Skin epidermis (tissue), 12 donors: Measurements from ENCODE around the gene CRNKL1.
A peak's percentile ranks its signal among the peaks of the same experiment; 100 is the strongest.

Source experiments
- H3K27ac ChIP-seq, 21 experiments: fragments of 200-600 bp; sonication (generic) in 11 of 21; one replicate each; pipeline ENCODE4 v1.5.0; 2020; ENCODE audit warnings: mild to moderate bottlenecking in 3 of 21, inconsistent platforms in 2 of 21, moderate library complexity in 2 of 21
- H3K4me3 ChIP-seq, 7 experiments: fragments of 200-600 bp; sonication (generic) in 2 of 7; one replicate each; pipeline ENCODE4 v1.5.0; 2020; ENCODE audit warnings: inconsistent platforms in 2 of 7, mild to moderate bottlenecking in 2 of 7, moderate library complexity in 1 of 7

Gene CRNKL1

DNA sequence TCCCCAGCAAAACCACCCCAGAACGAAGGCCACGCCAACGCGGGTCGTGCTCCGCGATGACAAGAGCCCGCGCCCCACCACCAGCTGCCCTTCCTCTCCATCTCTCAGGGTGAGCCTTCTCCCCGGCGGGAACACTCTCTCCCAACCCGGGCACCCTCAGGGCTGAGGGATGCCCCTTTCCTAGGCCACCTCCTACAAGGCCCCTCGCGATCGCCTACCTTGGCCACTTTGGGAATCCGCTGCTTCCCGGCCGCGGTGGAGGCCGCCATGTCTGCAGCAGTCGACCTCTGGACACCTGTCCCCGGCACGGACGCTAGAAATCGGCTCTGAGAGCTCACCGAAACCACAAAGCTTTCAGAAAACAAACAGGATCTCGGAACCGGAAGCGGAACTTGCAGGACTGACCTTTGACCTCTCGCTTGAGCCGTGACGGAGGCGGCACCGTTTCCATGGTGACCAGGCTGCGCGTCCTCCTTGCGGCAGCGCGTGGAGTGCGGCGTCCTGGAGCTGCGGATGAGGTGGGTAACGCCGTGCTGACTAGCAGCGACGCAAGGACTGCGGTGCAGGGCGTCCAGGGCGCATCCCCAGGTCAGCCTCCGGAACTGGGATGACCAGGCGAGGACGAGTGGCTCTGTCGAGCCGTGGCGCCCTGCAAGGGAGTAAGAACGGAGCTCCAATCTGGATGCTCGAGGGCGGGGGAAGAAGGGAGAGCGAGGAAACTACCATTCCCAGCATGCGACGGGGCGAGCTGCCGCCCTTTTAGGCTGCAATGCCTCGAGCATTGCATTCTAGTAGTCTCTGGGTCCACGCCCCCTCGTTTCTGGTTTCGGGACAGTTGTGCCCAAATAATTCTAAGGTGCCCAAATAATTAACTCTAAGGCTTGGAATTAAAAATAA, at the start of gene CRNKL1, which contains the start of gene CFAP61:
Gene CRNKL1, minus strand, starts transcription at position 393 of the 897 bp plus-strand sequence. Its CDS starts 124 bp downstream, at position 269.
Gene CFAP61, plus strand, starts transcription at position 459 of the 897 bp plus-strand sequence. CDS start 4,122 bp downstream, outside the sequence.
- Histone ChIP-seq H3K27ac (peak within 1 kb of the TSS; percentile 33 to 94 (median 90)), H3K4me3 (peak within 1 kb of the TSS; percentile 61 to 99 (median 83))

DNA sequence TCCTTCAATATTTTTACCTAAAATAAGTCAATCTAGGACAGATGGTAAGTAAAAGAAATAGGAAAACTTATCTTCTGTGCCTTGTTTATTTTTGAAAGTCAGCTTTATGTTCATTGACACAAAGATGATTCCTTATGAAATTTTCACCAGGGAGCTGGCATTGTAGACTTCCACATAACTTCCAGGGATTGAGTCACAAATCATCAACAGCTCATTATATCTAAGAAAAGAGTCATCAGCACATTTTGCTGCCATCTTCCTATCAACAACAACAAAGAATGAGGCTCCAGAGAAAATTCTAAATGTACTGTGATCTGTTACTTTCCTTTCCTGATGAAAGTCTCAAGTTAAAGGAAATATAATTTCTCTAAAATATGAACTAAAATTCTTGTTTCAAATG, 48.6 kb upstream of the CRNKL1 start:
- Histone ChIP-seq H3K4me3 (no peak overlapping the region), H3K27ac (no peak overlapping the region)

- Histone ChIP-seq H3K27ac (no peak overlapping the region), H3K4me3 (no peak overlapping the region)
These were observed 44.2 kb upstream of the CRNKL1 start for GRCh38 chr20:20096421-20096820.

GRCh38 chr20:20095114-20095872, 43.0 kb upstream of the CRNKL1 start:
- Histone ChIP-seq H3K4me3 (no peak overlapping the region), H3K27ac (no peak overlapping the region)

DNA sequence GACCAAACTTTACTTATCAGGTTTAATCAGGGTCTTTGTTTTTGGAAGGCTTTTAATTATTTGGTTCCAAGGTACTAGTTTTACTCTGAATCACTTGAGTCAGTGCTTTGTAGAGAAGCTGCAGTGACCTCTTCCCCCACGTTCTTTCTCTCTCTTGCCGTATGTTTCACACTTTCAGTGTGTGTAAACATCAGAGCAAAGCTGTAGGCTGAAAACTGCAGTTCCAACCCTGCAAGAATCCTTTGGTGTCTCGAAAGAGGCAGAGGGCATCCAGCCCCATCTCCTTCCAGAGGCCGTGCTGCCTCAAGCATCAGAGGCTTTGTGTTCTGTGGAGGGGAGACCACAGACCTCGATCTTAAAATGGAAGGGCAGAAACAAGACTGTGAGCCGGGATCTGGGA, 42.1 kb upstream of the CRNKL1 start:
- Histone ChIP-seq H3K27ac (no peak overlapping the region), H3K4me3 (no peak overlapping the region)

GRCh38 chr20:20092827-20093226, 40.6 kb upstream of the CRNKL1 start:
- H3K27ac ChIP-seq, result no peak overlapping the region
- no peak overlapping the region for H3K4me3 ChIP-seq

- Histone ChIP-seq H3K27ac (no peak overlapping the region), H3K4me3 (no peak overlapping the region)
These were observed 37.7 kb upstream of the CRNKL1 start for GRCh38 chr20:20089939-20090338.

GRCh38 chr20:20089018-20089417, 36.8 kb upstream of the CRNKL1 start:
- Histone ChIP-seq H3K4me3 (no peak overlapping the region), H3K27ac (no peak overlapping the region)

GRCh38 chr20:20085812-20086211, 33.5 kb upstream of the CRNKL1 start:
- H3K4me3 ChIP-seq, result no peak overlapping the region
- H3K27ac ChIP-seq, result no peak overlapping the region

DNA sequence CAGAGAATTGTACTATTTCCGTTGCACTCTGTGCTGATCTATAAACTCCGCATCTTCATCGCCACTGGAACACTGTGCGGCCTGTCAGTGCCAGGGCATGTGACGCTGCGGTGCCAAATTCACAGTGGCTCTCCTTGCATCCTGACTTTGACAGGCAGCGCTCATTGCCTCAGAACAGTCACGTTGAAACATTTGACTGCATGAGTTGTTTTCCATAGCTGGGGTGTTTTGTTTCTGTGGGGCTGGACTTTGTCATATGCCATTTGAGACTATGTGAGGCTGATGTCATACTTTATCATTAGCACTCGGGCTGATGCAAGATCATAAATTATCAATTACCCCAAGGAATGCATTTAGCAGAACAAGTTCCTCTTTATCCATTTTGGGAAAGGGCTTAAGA, 32.8 kb upstream of the CRNKL1 start:
- H3K27ac ChIP-seq, result no peak overlapping the region
- no peak overlapping the region for H3K4me3 ChIP-seq

GRCh38 chr20:20084296-20084752, 32.1 kb upstream of the CRNKL1 start:
- Histone ChIP-seq H3K4me3 (no peak overlapping the region), H3K27ac (peak overlapping the region in 1 of 21 experiments; percentile 49)

DNA sequence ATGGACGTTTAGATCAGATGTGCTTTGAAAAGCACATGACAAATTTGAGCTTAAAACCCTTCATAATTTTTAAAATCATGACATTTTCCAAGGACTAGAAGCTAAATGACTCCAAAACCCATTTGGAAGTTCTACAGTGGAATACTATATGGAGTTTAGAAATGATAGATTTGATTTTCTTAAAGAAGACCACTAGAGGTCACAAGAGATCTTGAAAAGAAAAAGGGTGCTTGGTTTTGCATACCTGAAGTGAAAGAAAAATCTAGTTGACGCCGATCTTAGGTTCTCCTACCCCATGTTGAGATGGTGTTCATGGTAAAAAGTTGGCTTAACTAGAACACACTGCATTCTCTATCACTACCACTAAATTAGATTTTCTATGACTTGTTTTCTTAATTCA, 31.5 kb upstream of the CRNKL1 start:
- Histone ChIP-seq H3K27ac (no peak overlapping the region), H3K4me3 (no peak overlapping the region)

DNA sequence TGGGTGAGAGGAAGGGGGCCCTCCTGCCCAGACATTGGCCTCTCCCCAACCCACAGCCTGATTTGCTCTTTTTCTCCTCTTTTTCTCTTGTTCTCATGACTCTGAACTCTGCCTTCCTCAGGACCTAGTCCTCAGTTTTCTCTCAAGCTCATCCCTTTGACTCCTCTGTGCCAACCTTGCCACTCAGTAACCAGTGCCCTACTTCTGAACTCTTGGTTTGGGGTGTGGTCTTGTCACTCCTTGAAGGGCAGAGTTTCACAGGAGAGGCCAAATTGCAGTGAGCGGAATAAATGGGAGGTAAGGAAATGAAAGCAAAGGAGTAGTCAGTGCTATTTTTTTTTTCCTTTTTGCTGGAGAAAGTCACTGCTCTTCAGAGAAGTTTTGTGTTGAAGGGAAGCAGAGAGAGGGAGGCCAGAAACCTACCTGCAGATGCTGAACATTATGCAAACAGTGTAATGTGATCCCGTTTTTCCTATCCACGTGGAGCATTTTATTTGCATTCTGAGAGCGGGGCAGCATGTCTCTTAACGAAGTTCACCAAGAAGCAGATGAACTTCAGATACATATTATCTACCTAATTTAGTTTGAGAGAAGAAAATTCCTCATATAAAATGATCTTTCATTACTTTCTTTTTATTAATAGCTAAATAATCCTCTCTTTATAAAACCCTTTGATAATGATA, 27.0 kb upstream of the CRNKL1 start:
- Histone ChIP-seq H3K27ac (no peak overlapping the region), H3K4me3 (no peak overlapping the region)

DNA sequence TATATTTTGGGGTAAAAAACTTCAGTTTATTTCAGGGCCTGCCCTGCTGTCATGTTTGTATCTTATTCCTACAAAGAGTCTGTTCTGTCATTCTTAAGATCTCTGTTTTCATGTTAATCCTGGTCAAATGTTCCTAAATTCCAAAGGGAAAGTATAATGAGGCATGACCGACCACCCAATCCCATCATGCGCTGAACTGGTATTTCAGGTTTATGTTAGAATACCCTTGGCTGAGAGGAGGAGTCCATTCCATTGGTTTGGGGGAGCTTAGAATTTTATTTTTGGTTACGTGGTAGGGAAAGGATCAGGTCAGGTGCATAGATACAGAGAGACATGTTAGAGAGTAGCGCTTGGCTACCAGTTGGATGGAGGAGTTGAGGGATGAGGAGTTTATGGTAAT, 25.8 kb upstream of the CRNKL1 start:
- Histone ChIP-seq H3K27ac (no peak overlapping the region), H3K4me3 (no peak overlapping the region)

DNA sequence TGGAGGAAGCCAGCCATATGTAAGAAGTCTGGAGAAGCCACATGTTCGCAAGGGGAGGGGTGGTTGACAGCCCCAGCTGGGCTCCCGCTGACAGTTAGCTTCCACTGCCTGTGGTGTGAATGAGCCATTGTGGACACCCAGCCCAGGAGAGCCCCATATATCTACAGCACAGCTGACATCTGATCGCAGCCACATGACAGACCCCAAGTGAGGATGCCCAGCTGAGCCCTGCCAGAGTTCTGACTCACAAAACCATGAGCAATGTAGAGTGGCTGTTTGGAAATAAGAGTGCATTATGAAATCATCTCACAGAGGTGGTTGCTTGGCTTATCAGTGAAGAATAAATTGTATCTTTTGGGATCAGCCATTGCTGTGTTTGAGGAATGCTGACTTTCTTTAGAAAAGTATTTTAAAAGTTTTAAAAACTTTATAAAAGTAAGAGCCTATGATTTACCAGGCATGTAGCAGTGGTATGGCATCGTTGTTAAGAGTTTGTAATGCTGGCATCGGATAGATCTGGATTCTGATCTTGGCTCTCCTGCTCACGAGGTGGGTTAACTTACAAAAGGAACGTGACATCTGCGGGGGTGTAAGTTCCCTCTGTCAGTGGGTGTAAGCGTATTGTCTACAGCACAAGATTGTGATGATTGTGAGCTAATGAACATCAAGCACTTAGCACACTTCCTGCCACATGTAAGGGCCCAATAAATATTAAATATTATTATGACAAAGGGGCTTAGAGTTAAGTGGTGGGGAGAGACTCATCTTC, 24.2 kb upstream of the CRNKL1 start:
- H3K27ac ChIP-seq, result no peak overlapping the region
- no peak overlapping the region for H3K4me3 ChIP-seq

DNA sequence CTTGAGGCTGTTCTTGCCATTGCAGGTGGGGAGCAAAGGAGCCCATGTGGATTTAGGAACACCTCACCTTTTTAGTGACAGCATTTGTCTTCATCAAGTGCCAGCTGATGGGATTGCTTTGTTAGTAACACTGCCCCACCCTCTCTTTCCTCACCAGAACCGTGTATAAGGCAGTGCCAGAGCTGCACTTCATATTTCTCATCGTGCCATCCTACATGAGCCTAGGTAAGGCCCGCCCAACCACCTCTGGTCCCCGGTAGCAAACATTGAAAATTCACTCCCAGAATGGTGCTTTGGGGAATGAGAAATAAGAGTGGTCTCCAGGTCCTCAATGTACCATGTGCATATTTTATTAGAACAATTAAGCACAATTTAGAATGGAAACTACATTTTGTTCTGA, 22.8 kb upstream of the CRNKL1 start:
- Histone ChIP-seq H3K4me3 (no peak overlapping the region), H3K27ac (no peak overlapping the region)

- no peak overlapping the region for H3K4me3 ChIP-seq
- H3K27ac ChIP-seq, result no peak overlapping the region
These were observed 21.6 kb upstream of the CRNKL1 start for GRCh38 chr20:20073801-20074371.

DNA sequence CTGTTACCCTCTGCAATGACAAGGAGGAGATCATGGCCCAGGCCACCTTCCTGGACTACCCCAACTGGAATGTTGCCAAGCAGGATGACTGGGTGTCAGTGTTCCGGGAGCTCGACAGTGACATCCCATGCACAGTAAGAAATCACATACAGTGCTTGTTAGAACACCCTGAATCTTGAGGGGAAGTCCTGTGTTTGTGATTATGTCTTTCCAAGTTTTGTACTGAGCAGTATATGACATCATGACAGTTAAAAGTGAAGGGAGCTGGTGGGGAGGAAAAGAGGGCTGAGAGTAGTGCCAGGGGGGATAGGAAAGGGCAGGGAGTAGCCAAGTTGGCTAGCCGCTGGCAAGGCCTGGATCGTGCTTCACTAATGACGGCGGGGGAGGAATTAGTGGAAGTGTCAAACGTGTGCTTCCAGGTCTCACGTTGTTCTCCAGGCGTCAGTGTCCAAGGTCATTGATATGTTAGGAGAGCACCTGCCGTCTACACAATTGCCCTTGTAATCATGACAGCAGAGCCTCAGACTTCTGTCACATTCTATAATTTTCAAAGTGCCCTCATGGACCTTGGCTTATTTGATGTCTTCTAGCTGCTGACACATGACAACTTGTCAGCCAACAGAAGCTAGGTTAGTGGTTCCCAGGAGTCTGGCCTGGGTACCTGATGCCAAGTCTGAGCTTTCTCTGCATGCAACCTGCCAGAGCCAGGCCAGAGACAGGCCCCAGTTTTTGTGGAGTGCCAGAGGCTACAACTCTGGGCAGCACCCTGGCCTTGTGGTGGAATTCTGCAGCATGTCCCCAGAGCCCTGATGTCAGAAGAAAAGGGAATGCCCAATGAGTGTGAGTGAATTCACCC, 18.8 kb upstream of the CRNKL1 start:
- H3K4me3 ChIP-seq, result no peak overlapping the region
- no peak overlapping the region for H3K27ac ChIP-seq
